AG09309 (cell line): ENCODE data around the gene ATG4B.

Experiments
- DNase-seq: peaks from one replicate; pipeline ENCODE4 v3.0.0-alpha.2; 2010; ENCODE audit warnings: low read depth
- H3K4me3 ChIP-seq: 2 replicates; pipeline ENCODE4 v1.5.1; 2011; ENCODE audit warnings: mild to moderate bottlenecking, low read depth, low read length, moderate library complexity; ENCODE audit not compliant: control insufficient read depth
- TF ChIP-seq, protein P1 (sequence below): IDR thresholded peaks from 2 replicates; pipeline ENCODE4 v1.5.1; 2011; ENCODE audit warnings: mild to moderate bottlenecking, low read depth, low read length, inconsistent platforms; ENCODE audit not compliant: insufficient read depth, control insufficient read depth; ENCODE audit errors: missing control alignments

Gene ATG4B

DNA sequence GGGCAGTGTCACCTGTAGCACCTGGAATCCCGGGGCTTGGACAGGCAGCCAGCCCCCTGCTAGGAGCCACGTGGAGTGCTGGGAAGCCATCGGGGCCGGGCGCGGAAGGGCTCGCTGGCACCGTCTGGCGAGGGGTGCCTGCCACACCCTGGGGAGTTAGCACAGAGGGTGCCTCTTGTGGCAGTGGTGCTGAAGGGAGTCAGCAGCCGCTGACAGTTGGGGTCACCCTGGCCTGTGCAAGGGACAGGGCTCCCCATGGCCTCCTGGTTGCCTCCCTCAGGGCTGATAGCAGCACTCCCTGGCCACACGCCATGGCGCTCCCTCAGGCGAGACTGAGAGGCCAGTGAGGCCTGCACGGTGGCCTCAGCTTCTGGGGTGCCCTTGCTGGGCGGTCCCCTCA, 83.1 kb downstream of the ATG4B start:
- TF ChIP-seq, protein P1, sequence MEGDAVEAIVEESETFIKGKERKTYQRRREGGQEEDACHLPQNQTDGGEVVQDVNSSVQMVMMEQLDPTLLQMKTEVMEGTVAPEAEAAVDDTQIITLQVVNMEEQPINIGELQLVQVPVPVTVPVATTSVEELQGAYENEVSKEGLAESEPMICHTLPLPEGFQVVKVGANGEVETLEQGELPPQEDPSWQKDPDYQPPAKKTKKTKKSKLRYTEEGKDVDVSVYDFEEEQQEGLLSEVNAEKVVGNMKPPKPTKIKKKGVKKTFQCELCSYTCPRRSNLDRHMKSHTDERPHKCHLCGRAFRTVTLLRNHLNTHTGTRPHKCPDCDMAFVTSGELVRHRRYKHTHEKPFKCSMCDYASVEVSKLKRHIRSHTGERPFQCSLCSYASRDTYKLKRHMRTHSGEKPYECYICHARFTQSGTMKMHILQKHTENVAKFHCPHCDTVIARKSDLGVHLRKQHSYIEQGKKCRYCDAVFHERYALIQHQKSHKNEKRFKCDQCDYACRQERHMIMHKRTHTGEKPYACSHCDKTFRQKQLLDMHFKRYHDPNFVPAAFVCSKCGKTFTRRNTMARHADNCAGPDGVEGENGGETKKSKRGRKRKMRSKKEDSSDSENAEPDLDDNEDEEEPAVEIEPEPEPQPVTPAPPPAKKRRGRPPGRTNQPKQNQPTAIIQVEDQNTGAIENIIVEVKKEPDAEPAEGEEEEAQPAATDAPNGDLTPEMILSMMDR = no peak
- no peak for DNase-seq
- H3K4me3 ChIP-seq = no peak overlapping the region

DNA sequence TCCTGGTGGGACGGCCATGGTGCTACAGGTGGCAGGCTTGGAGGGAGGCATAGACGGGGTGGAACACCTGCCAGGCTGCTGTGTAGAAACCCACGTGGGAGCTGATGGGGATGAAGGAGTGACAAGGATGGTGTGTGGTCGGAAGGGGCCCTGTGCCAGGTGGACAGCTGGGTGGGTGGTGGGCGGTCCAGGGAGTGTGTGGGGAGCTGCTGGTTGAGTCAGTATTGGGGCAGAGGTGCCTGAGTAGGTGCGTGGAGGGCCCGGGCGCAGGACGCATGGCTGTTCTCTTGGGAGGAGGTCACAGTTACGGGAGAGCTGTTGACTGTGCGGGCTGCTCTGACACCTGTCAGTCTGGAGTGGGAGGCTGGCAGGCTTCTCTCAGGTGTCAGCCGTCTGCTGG, 84.4 kb downstream of the ATG4B start:
- TF ChIP-seq, protein P1 = no peak
- no peak overlapping the region for H3K4me3 ChIP-seq
- DNase-seq = no peak

DNA sequence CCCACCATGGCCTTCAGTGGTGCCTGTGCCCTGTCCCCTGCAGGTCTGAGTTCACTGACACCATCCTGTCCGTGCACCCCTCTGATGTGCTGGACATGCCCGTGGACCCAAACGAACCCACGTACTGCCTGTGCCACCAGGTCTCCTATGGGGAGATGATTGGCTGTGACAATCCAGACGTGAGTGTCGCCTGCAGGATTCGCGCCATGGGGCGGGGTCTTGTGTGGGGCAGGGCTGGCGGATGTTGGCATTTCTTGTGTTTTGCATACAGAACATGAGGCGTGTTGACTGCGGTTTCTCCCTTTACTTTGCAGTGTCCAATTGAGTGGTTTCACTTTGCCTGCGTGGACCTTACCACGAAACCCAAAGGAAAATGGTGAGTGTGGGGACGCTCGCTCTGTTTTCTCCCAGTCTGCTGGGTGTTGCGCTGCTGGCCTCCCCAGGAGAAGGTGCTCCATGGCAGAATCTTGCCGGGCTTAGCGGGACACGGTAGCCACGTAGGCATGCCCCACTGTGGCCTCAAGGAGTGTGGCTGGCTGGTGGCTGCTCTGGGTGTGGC, 85.5 kb downstream of the ATG4B start:
- DNase-seq = no peak
- no peak overlapping the region for H3K4me3 ChIP-seq
- TF ChIP-seq, protein P1 = no peak
